Stimulated activated CD8-positive, alpha-beta memory T cell treated with anti-CD3 and anti-CD28 coated beads, Interleukin-2, amount 100 ng/mL, for 48 hours (primary cell): ENCODE results near the gene PRUNE2.
"Not testable (repeated sequence)": the region's sequence is repeated elsewhere in the genome, so short reads cannot be mapped to it uniquely, and the experiment has no call there.

ENCODE experiments used
- DNase-seq, 2 donors: peaks; one replicate each; pipeline ENCODE4 v3.0.0-alpha.2; 2020; ENCODE audit warnings: low read depth in 2 of 2

Gene PRUNE2

DNA sequence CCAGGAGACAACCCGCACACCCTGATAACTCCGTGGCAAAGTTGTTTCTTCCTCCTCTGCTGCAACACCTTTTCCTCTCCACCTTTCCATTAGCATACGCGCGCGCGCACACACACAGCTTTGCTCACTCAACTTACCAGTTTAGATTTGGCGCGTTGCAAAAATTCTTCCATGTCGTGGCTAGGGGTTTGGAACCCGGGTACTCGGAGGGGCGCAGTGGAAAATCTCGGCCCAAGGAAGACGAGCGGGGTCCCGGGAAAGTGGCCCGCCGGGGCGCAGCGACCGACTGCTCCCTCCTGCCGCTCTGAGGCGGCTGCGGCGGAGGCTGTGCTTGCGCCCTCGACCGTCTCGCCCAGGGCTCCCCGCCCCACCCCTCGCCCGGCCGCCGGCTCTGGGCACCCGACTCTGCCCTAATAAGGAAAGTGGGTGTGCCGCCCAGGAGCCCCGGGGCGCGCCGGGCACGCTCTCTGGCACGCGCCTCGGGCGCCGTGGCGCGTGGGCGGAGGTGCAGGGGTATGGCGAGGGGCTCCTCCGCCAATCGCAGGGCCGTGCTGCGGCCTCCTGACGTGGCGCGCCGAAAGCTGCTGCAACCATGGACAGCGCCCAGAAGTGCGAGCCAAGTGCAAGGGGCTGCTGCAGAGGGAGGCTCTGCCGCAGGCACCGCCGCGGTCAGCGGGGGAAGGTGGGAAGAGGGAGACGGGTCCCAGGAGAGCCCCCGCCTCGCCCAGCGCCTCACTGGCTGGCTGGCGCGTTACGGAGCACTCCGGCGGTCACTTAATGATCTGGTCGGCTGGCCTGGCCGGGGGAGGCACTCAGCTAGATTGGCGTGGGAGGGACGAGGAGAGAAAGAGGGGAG, at the start of gene PRUNE2:
PRUNE2 (minus strand) TSS at position 324 of the 856 bp plus-strand sequence; CDS start at position 173, 151 bp downstream.
- peak; percentile 7 to 11 for DNase-seq

DNA sequence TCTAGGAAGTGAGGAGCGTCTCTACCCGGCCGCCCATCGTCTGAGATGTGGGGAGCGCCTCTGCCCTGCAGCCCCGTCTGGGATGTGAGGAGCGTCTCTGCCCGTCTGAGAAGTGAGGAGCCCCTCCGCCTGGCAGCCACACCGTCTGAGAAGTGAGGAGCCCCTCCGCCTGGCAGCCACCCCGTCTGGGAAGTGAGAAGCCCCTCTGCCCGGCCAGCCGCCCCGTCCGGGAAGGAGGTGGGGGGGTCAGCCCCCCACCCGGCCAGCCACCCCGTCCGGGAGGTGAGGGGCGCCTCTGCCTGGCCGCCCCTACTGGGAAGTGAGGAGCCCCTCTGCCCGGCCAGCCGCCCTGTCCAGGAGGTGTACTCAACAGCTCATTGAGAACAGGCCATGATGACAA, 49.5 kb upstream of the PRUNE2 start:
- not testable (repeated sequence) for DNase-seq

DNA sequence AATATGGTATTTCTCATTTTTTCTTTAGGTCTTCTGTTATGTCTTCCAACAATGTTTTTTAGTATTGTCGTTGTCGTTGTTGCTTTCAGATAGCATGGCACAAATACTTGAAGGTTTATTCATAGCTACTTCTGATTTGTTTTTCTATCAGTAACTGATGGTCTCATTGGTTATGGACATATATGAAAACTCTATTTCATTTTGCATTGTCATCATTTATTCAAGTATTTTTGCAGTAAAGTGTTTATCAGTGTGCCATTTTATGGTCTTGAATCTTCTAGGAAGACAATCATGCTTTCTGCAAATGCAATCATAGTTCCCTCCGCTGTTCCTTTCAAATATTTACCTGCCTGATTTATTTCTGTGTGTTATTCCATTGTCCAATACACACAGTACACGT, 44.0 kb upstream of the PRUNE2 start:
- no peak for DNase-seq

GRCh38 chr9:76944011-76944410, 38.1 kb upstream of the PRUNE2 start:
- DNase-seq = no peak

- no peak for DNase-seq
Observed at GRCh38 chr9:76943054-76943453, 37.1 kb upstream of the PRUNE2 start.

DNA sequence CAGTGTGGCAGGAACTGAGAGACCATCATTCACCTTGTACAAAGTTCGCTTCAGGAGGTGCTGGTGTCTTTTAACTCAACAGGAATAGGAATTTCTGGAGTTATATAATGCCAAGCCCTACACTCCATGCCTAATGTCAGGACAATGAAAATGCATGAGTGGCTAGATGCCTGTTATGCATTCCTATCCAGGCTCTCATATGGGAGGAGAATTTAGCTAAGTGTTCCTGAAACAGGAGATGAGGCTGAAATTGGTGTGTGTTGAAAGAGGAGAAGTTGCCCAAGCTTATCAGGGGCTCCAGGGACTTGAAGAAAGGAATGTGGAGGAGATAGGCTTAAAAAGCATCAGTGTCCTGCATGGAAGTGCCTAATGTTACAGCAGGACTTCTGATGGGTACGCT, 26.8 kb upstream of the PRUNE2 start:
- no peak for DNase-seq

DNA sequence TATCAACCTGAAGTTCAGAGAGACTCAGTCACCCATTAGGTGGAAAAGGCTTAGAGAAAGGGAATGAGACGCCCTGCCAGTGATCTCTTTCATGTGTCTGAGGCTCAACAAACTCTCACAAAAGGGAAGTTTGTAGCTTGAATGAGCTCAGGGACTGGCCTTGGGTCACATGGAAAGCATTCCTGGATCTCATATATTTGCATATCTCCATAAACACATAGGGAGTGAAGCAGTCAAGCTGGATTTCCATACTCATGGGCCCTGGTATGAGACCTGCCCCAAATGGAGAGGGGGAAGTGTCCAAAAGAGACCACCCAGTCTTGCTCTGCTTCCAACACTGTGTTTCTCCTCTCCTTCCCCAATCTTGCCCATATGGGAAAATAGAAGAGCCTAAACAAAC, 26.4 kb upstream of the PRUNE2 start:
- DNase-seq = no peak

DNA sequence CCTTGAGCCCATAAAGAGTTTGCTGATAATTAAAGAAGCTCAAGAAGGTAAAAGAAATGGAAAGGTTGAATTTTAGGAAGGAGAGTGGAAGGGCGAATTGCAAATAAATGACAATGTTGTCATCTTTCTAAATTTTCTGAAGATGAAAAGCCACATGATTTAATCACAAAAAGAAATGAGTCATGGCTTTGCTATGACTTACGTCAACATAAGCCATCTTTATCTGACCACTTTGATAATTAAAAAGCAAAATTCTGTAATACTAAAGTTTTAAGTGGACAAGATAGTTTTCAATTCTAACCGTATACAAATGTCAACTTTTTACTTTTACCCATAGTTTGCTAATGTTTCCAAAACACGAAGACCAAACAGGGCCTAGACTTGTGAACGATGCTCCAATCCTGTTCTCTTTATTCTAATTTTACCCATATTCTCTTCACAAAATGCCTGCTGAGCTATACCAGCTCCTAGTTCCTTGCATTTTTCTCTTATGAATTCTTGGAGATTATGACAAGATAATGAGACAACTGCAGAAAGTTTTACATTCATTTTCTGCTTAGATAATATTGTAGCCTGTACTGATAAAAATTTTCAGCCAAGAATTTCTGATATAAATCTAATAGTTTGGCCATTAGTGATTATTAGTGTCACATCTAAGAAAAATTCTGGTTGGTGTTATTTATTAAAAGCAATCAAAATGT, 21.8 kb upstream of the PRUNE2 start:
- DNase-seq = no peak

GRCh38 chr9:76926846-76927245, 20.9 kb upstream of the PRUNE2 start:
- no peak for DNase-seq

DNA sequence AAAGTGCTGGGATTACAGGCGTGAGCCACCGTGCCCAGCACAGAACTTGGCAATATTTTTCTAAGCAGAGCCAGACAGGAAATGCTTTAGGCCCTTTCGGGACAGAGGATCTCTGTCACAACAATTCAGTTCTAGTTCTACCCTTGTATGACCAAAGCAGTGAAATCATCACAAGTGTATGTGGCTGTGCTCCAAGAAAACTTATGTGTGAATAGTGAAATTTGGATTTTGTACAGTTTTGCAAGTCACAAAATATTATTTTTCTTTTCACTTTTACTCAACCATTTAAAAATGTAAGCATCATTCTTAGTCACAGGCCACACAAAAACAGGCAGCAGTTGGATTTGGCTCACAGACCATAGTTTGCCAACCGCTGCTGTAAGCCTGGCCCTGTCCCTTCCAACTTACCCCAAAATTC, 20.4 kb upstream of the PRUNE2 start:
- DNase-seq = no peak

GRCh38 chr9:76921165-76921564, 15.3 kb upstream of the PRUNE2 start:
- DNase-seq = no peak

DNA sequence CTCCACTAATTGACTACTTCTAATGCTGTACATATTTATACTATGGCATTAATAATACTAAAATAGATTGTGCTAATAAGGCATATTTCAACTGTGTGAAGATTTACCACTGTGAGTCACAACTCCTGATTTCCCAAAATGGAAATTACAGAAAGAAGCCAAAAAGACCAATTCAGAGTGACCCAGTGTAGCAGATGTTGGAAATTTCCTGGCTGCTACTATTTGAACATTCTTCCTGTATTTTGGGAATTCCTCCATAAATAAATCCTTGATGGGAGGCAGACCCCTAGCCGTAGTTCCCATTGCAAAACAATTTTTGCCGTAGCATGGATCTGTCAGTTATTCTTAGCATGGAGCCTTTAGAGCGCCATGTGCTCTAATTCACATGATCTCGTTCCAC, 11.4 kb upstream of the PRUNE2 start:
- DNase-seq = no peak

- DNase-seq = no peak
Observed at GRCh38 chr9:76916231-76916630, 10.3 kb upstream of the PRUNE2 start.

DNA sequence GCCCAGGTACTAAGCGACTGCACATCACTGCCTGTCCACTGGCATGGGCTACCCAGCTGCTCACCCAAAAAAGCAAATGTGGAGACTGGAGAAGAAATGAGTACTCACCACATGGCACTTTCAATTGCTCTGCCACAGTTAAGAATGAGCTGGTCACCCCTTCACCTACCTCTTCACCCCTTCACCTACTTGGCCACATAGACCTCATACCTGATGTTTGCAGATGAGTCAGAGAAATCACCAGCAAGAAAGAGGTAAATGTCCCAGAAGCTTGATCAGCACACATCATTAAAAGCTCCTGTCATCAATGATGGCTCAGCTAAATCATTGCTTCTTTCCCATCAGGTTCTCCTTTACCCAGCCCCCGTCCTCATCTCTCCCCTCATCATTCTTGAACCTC, 7.6 kb upstream of the PRUNE2 start:
- no peak for DNase-seq

- DNase-seq = no peak
Observed at GRCh38 chr9:76912636-76913275, 6.8 kb upstream of the PRUNE2 start.

- DNase-seq = no peak
Observed at GRCh38 chr9:76911971-76912370, 6.1 kb upstream of the PRUNE2 start.

- DNase-seq = no peak
Observed at GRCh38 chr9:76910861-76911260, 4.9 kb upstream of the PRUNE2 start.

- no peak for DNase-seq
Observed at GRCh38 chr9:76906647-76906975, 697 bp upstream of the PRUNE2 start.

GRCh38 chr9:76904661-76905457, 1.1 kb downstream of the PRUNE2 start:
- DNase-seq = no peak

DNA sequence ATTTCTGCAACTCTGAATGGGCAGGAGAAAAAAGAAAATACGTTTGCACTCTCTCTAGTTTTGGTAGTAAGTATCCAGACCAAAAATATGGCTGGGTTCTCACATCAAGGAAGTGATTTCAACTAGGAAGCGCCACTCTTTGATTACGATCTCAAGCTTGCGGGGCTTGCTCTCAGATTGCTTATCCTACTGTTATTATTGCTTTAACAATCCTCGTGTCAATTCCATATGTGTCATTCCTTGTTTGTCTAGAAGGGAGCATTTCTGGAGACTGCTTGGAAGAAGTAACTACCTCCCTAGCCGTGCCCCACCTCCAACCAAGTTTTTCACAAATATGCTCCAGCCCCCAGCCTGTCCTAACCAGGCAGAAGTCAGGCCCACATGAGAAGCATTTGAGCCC, 3.5 kb downstream of the PRUNE2 start:
- DNase-seq = no peak

DNA sequence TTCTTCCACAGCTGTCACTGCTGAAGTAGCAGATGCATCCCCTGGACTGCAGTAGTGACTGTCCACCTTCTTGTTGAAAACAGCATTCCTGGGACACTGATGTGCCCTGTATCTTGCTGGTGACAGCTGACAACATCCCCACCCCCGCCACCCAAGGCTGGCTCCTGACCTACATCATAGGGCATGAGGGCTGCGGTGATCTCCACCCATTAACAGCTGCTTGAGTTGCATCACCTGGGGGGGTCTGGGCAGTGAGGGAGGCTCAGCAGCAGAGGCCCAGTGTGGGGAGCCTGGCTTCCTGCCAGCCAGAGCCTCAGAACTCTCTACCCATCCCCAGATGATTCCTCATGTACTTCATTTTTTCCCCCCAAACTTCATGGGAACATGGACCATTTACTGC, 4.1 kb downstream of the PRUNE2 start:
- no peak for DNase-seq

DNA sequence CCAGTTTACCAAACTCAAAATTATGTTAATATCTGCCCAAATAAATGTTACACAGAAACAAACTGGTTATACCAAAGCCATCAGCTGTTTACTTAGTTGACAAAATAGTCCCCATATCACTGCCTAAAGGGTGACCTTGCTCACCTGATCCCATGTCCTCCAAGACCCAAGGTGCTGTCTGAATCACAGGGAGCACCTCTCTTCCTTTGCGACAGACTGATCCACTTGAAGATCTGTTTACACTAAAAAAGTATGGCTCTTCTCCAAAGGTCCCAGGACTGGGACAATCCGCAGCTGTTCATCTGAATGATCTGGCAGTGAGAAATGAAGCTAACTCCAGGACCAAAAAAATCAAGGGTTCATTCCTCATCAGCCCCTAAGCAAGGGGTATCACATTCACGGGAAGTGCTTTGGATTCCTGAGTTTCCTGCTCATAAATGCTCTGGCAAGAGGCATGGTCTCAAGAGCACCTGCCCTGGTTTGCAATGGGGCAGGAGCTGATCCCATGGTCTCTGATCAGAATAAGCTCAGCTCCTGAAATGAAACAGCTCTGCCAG, 5.0 kb downstream of the PRUNE2 start:
- no peak for DNase-seq
